ENCODE measurements around the gene ADGRF5.

GRCh38 chr6:46917002-46917545 lies 4.7 kb downstream of the ADGRF5 start:
- TF ChIP-seq CTCF (IDR thresholded peaks at IDR 0.05) (no peak), POLR2AphosphoS5 (IDR thresholded peaks at IDR 0.05) (no peak), EP300 (IDR thresholded peaks at IDR 0.05) (no peak)
